ENCODE measurements around the gene DIO3.
"Not testable (repeated sequence)": the region's sequence is repeated elsewhere in the genome, so short reads cannot be mapped to it uniquely, and the experiment has no call there.

Gene DIO3

DNA sequence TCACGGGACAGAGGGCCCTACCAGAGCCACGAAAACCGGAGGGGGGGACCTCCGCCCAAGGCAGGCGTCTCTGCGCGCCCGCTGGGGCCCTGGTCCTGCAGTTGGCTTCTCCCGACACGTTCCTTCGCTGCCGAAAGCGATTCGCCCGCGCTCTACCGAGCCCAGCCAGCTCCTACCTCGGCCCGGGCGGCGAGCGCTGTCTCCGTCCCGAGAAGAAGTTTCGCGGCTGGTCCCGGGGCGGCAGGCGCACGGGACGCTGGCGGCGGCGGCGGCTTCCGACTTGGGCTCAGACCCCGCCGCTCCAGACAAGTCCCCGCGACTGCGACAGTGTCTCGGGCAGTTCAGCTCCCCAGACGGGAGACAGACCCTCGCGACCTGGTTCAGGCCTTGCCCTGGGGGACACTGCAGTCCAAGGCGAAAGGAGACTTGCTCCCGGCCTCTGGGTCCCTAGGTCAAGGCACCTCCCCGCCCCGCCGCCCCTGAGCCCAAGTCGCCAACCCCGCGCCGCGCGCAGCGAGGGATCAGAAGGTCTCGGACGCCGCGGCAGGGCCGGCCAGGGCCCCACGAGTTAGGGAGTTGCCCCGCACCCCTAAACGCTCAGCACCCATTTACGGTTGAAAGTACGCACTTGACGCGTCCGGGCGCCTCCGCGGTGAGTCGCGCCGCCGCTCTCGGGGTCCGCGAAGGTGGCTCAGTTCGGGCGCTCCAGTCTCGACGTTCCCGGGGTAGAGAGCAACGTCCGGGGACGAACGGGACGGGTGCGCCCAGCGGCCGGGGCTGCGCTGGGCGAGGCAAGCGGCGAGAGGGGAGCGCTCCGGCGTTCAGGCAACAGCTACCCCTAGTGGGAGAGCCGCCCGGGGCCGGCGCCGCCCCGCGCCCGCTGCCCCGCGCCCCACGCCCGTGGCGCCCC is 1.4 kb upstream of the DIO3 start:
- DNase-seq = no peak

DNA sequence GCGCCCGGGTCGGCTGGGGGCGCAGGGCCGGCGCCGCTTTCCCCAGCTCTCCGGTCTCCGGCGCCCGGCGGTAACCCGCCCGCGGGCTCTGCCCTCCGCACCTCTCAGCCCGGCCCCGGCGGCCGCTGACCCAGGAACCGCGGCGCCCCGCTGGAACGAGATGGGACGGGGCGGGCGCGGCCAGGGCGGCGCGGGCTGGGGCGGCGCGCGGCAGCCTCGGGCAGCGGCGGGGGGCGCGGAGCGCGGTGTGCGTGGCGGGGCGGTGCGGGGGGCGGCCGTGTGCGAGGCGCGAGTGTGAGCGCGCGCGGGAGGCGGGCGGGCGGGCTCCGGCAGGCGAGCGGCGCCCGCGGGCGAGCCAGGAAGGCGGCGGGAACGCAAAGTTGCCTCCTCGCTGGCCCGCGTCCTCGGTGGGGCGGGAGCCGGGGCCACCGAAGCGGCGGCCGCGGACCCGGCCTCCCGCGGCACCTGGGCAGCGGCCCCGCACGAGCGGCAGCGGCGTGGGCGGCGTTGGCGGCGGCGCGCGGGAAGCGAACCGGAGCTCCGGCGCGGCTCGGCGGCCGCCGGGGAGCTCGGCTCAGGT is 671 bp upstream of the DIO3 start:
- DNase-seq = no peak

DNA sequence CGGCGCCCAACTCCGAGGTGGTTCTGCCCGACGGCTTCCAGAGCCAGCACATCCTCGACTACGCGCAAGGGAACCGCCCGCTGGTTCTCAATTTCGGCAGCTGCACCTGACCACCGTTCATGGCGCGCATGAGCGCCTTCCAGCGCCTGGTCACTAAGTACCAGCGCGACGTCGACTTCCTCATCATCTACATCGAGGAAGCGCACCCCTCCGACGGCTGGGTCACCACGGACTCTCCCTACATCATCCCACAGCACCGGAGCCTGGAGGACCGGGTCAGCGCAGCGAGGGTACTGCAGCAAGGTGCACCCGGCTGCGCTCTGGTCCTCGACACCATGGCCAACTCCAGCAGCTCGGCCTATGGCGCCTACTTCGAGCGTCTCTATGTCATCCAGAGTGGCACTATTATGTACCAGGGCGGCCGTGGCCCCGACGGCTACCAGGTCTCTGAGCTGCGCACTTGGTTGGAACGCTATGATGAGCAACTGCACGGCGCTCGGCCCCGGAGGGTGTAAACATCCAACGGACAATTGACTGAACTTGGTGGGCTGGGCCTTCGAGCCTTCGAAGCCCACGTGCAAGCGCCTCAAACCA is 699 bp downstream of the DIO3 start:
- no peak for DNase-seq

DNA sequence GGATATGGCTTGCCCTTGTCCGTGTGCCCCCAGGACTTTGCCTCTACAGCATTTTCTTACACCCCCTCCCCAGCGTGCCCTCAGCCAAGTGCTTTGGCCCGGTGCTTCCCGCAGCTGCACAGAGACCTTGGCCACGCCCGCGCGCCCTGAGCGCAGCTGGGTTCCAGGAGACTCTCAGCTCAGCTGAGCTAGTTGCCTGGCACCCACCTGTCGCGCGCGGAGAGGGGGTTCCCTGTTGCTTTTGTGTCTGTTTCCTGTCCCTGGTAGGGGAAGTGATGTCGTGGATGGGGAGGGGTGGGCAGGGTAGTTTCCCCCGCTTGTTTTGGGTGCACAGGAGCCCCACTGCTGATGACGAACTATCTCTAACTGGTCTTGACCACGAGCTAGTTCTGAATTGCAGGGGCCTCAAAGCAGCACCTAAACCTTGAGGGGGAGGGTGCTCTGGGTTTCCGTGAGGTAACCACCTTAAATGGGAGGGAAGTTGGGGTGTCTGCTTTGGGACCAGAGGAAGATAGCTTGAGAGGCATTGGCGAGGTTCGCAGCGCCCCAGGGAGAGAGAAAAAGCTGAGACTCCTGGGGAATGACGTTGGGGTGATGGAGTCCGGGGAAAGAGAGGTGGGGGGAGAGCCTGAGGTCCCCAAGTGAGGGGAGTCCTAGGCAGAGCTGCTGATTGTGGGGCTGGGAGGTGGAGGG is 1.5 kb downstream of the DIO3 start:
- no peak for DNase-seq

DNA sequence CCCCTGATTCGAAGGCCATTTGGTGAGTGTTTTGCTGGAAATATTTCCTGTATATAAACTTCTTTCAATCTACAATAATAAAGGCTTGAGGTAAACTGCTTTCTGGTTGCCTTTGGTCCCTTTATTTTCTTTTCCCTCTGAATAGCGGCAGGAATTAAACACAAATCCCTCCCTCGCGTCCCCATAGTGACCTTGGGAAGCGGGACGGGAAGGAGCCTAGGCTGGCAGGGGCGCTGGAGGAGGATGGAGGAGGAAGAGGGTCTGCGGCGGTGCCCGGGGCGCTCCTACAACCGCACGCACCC is 2.0 kb downstream of the DIO3 start:
- no peak for DNase-seq

DNA sequence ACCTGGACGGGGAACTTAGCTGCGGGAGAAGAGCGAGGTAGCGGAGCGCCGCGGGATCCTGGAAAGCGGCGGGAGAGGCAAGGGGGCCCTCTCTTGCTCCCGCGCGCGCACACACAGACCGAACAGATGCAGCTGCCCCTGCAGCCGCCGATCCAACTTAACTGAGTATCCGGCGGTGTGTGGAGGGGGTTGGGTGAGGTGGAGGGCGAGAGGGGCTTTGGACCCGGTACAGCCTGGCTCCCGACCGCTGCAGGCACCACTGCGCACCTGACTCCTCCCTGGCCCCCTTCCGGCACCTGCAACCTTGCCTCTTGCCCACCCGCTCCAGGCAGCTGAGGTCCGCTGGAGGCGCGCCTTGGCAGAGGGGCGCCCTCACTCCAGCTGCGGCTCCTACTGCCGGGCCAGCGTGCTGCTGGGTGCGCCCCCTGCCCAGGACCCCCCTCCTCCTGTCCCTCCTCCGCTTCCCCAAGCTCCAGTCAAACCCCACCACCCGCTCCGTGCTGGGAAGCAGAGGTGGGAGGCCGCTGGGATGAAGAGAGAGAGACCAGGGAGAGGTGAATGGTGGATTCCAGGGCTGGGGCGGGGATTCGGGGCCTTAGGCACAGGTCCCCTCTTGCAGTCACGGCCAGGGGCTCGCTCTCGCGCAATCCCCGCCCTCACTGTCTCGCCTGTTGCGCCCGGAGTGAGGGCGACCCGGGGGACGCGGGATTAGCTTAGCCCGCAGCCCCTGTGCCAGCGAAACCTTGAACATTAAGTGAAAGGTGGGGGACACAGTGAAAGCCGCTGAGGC is 2.6 kb downstream of the DIO3 start:
- DNase-seq = no peak

DNA sequence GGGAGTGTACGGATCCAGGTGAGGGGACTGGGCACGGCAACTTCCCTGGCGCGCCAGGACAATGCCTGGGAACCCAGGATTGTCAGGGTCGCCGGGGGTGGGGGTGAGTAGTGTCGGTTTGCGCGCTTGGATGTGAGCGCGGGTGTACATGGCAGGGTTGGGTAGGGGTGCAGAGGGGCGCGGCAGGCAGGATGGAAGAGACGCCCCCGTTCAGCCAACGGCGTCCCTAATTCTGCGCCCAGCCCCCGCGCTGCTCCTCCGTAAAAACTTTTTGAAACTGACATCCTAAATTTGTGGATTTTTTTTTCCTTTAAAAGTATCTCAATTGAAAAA is 3.1 kb downstream of the DIO3 start:
- no peak for DNase-seq

DNA sequence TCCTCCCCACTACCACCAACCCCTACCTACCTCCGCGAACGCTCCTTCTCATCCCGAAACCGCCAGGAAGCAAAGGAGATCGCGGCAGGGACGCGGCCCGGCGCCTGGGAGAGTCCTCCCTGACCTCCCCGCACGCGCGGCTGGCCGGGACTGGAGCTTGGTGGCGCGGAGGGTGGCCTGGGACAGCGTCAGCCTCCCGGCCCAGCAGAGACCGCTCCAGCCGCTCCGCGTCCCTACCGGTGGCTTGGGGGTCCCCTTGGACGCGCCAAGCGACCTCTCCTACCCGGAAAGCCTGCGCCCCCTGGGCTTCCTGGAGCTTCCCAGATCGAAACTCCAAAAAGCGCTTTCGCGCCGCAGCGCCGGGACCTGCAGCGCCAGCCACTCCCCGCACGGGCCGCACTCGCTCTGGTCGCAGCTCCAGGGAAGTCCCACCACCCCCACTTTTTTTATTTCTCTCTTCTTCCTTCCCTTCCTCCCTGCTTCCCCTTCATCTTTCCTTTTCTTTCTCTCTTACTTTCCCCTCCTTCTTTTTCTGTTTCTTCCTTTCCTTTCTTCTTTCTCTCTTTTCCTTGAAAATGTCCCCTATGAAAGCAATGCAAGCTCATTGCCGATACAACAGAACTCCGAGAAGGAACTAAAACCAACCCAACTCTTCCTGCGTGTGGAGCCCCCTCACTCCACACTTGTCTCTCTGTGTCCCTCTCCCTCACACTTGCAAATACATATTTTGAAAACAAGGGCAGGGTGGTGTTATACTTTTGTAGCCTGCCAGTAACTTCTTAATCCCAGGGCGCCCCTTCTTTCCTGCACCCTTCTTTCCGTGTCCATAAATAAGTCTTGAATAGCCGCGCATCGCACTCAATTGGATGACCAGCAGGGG is 3.8 kb downstream of the DIO3 start:
- no peak for DNase-seq

DNA sequence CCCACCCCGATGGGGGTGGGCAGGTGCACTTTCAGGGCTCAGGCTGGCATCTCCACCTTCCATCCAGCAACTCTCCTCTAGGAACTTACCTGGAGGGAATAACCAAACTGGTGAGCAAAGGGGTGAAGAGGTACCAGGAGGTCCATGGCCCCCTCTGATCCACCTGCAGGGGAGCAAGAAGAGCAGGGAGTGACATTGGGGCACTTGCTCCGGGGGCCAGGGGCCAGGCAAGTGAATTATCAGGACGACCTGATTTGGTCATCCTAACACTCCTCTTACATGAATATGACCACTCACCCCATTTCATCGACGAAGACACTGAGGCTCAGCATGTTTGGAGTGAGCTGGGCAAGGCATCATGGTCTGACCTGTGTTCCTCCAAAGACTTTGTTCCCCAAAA is 6.0 kb downstream of the DIO3 start:
- DNase-seq = no peak

DNA sequence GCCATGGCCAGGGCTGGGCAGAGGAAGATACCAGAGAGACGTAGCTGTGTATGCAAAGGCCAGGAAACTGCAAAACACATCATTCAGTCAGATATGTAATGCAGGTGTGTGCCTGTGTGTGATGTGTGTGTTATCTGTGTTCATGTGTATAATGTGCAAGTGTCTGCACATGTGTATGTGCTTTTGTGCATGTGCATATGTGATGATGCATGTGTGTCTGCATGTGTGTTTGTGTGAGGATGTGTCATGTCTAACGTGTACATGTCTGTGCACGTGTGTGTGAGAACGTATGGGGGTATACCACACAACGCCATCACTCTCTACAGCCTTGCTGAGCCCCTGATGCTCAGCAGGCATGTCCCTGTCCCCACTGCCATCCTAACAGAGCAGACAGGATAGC is 9.7 kb downstream of the DIO3 start:
- no peak for DNase-seq

DNA sequence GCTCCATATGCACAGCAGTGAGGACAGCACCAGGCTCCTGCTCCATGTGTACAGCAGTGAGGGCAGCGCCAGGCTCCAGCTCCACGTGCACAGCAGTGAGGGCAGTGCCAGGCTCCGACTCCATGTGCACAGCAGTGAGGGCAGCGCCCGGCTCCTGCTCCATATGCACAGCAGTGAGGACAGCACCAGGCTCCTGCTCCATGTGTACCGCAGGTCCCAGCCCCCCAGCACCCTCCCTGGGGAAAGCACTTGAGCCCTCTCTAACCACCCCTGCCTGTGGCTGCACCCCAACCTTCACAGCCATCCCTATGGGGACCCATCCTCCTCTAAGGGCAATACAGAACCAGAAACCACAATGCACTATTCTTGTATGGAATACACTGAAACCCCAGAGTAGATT is 11.2 kb downstream of the DIO3 start:
- not testable (repeated sequence) for DNase-seq

DNA sequence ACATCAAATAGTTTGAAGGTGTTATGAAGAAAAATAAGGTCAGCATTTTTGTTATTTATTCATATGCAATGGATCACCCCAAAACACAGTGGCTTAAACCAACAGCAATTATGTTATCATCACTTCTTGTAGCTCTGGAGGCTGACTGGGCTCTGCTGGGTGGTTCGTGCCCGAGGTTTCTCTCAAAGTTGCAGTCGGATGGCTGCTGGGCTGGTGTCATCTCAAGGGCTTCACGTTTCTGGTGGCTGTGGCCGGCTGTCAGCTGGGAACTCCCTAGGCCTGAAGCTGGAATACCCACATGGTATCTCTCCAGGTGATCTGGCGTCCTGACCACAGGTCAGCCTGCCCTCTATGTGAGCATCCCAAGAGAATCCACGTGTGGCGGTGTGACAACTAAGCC is 12.0 kb downstream of the DIO3 start:
- DNase-seq = no peak

DNA sequence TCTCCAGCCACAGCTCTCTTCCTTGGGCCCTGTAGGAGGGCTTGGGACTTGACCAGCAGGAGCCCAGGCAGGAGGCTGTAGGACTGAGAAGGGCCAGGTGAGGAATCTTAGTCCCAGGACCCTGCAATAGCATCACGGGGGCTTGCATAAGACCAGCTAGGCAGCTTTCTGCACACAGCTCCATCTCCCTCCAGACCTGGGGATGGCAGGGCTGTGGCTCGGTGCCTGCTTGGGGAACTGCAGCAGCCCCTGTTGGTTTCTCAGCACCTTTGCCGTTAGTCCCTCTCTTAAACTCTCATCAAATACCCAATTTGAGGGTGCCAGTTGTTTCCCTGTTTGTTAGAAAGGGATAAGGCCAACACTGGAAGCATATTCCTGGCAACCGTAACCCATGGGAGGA is 14.3 kb downstream of the DIO3 start:
- no peak for DNase-seq

DNA sequence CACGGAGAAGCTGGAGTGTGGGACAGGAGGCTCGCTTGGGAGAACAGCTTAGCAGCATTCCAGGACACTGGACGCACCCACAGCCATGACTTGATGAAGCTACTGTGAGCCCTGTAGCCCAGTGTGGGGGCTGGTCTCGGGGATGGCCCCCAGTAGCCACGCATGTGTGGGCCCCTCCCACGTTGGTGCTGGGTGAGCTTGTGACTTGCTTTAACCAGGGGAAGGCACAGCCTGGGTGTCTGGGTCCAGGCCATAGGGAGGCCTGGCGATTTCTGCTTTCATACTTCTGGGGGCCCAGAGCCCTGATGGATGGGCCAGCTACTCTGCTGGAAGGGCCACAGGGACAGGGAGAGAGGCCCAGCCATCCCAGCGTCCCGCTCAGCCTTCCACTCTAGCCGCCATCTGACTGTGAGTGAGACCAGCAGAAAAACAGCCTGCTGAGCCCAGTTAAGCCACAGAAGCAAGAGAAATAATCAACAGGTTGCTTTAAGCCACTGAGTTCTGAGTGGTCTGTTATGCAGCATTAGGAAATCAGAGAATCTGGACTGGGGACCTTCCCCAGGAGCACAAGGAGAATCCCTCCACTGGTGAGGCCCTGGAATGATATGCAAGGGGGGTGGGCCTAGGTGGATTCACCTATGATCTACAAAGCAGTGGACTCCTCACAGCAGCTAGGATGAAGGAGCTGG is 16.1 kb downstream of the DIO3 start:
- no peak for DNase-seq

DNA sequence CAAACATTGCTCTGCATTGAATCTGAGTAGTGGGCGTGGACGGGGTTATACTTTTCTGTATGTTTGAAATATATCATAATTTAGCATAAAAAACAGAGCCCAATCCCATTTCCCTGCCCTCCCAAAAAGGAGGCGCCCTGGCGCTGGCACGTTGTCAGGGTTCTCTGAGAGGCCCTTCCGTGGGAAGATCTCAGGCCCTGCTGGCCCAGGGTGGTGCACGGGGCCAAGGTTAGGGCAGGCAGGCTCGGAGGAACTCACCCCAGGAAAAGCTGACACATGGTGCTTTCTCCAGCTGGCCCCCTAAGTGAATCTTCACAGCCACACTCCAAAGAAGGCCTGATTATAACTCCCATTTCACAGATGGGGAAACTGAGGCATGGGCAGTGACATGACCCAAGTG is 17.2 kb downstream of the DIO3 start:
- no peak for DNase-seq

DNA sequence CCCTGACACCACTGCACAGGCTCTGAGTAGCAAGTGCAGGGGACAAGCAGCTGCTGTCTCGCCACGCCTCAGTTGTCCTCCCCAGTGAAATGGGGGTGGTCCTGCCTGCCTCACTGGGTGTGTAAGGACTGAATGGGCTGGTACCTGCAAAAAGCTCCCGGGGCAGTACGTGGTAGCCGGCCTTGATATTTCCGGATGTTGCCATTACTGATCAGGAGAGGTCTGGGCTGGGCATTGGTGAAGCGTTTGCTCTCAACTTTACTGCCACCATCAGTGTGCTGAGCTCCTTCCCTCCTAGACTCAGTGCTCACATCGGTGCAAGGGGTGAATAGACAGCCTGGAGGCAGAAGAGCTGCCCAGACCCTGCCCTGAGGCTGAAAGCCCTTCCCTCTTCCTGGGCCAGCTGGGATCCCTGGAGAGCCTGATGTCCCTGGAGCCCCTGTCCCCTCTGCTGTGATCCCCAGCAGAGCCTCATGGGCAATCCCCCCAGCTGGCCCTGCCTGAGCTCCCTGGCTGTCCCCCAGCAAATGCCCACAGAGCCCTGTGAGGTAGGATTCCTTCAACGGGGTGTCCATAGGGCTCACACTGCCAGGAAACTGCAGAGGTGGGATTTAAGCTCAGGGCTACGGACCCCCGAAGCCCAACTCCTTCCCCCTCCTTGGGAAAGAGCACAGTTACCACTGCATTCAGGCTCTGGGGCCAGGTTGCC is 18.2 kb downstream of the DIO3 start:
- DNase-seq = no peak

DNA sequence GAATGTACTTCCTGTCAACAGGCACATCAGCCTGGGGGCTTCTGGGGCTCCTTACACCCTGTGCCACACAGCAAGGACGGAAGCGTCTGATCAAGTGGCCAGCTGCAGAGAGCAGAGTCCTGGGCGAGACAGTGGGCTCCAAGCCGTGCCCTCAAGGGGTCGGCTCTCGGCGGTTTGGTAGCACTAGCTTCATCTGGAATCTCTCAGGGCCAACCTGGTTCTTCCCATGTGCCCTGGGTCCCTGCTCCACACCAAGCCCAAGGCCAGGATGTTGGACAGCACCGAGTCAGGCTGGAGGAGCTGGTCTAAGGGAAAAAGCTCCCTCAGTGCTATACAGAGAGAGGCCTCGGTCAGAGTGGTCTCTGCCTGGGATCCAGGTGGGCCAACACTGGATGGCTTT is 20.5 kb downstream of the DIO3 start:
- DNase-seq = no peak

DNA sequence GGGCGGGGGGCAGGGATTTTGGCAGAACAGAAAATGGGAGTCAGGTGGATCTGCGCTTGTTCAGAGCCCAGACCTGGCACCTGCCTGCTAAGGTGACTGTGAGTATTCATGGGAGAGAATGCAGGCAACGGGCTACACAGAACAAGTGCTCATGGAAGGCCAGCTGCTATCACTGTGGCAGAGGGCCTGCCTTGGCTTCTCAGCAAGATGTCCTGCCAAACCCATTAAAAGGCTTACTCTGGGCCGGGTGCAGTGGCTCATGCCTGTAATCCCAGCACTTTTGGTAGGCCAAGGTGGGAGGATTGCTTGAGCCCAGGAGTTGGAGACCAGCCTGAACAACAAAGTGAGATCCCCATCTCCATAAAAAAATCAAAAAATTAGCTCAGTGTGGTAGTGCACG is 21.0 kb downstream of the DIO3 start:
- DNase-seq = no peak

DNA sequence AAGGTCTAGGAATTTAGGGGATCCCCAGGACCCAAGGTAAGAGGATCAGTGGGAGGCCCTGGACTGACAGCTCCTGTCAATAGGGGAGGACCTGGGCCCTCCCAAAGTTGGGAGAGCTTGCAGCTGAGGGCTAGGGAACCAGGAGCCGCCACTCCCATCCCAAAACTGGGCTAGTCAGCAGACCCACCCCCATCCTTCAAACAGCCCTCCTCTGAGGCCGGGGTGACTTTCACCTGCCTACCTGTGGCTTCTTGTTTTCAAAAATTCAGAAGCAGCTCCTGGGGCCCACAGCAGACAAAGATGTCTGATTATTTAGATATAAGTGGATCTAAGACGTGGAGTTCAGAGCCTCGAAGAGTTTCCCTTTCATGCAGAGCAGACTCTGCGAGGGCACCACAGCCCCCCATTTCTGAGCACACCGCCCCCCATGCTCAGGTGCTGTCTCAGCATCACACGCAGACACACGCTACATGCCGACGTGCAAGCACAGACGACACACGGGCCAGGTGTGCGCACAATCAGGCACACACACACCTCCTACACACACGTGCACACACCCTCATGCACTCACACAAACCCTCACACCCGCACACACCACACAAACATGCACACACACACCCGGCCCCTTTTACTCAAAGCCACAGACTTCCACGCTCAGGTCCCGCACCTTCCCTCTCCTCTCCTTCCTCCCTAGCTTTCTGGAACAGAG is 21.9 kb downstream of the DIO3 start:
- no peak for DNase-seq

DNA sequence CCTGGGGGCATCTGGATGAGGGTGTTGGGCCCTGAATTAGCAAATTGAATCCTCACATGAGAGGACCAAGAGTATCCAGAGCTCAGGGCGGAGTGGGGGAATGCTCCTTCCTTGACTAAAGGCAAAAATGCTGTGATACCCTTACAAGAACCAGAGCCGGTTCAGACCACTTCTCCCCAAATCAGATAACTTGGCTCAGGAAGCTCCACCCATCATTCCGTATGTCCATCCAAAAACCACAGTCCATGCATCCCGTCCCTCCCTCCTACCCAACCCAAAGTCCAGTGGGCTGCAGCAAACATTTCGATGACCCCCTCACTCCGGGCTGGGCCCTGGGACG is 22.4 kb downstream of the DIO3 start:
- no peak for DNase-seq
